HepG2 (cell line): Measurements from ENCODE around the gene HLA-DOA.

Experiments used
- CTCF ChIP-seq: sonication (generic); formaldehyde crosslinking; IDR thresholded peaks from 2 replicates; pipeline ENCODE4 v1.5.0; 2020; ENCODE audit warnings: mild to moderate bottlenecking, missing genetic modification reagents, moderate library complexity
- ELF4 ChIP-seq: sonication (generic); formaldehyde crosslinking; IDR thresholded peaks from 2 replicates; pipeline ENCODE4 v1.5.0; 2020; ENCODE audit warnings: missing genetic modification reagents, mild to moderate bottlenecking, moderate library complexity, borderline replicate concordance
- IKZF1 ChIP-seq: fragments of 450-650 bp; IDR thresholded peaks from 2 replicates; pipeline ENCODE4 v1.7.1; 2016
- KDM4B ChIP-seq: sonication (generic); formaldehyde crosslinking; IDR thresholded peaks from 2 replicates; pipeline ENCODE4 v1.4.0; 2020; ENCODE audit warnings: missing genetic modification reagents
- MAFG ChIP-seq: sonication (generic); formaldehyde crosslinking; IDR thresholded peaks from 2 replicates; pipeline ENCODE4 v1.5.1; 2020; ENCODE audit warnings: mild to moderate bottlenecking, missing genetic modification reagents
- RAD51 ChIP-seq: fragments of 450-650 bp; IDR thresholded peaks from 2 replicates; pipeline ENCODE4 v1.6.1; 2016; ENCODE audit warnings: borderline replicate concordance
- SALL1 ChIP-seq: sonication (generic); formaldehyde crosslinking; IDR thresholded peaks from 2 replicates; pipeline ENCODE4 v1.8.0; 2022; ENCODE audit warnings: mild to moderate bottlenecking, missing genetic modification reagents
- SMYD3 ChIP-seq: sonication (generic); formaldehyde crosslinking; IDR thresholded peaks from 2 replicates; pipeline ENCODE4 v1.8.1; 2023; ENCODE audit warnings: mild to moderate bottlenecking, missing genetic modification reagents
- TMF1 ChIP-seq: sonication (generic); formaldehyde crosslinking; IDR thresholded peaks from 2 replicates; pipeline ENCODE4 v1.8.1; 2022; ENCODE audit warnings: low read depth, missing genetic modification reagents
- TSC22D2 ChIP-seq: sonication (generic); formaldehyde crosslinking; IDR thresholded peaks from 2 replicates; pipeline ENCODE4 v1.5.1; 2020; ENCODE audit warnings: missing genetic modification reagents, mild to moderate bottlenecking, borderline replicate concordance
- ZBTB20 ChIP-seq: sonication (generic); formaldehyde crosslinking; IDR thresholded peaks from 2 replicates; pipeline ENCODE4 v1.8.1; 2023; ENCODE audit warnings: missing genetic modification reagents, low read depth, mild to moderate bottlenecking, borderline replicate concordance
- ZBTB25 ChIP-seq: IDR thresholded peaks from 2 replicates; pipeline ENCODE4 v1.6.1; 2018; ENCODE audit warnings: missing genetic modification reagents
- ZKSCAN5 ChIP-seq: sonication (generic); formaldehyde crosslinking; IDR thresholded peaks from 2 replicates; pipeline ENCODE4 v1.5.1; 2020; ENCODE audit warnings: mild to moderate bottlenecking, missing genetic modification reagents
- ZNF124 ChIP-seq: sonication (generic); formaldehyde crosslinking; IDR thresholded peaks from 2 replicates; pipeline ENCODE4 v1.4.0; 2020; ENCODE audit warnings: missing genetic modification reagents

- TF ChIP-seq KDM4B (CRISPR knock-in tag) (no peak), MAFG (CRISPR knock-in tag) (no peak), ZNF124 (CRISPR knock-in tag) (no peak), TSC22D2 (no peak), ELF4 (CRISPR knock-in tag) (no peak), TMF1 (CRISPR knock-in tag) (no peak), ZBTB20 (CRISPR knock-in tag) (no peak), ZKSCAN5 (CRISPR knock-in tag) (no peak), CTCF (no peak), SMYD3 (CRISPR knock-in tag) (no peak), RAD51 (no peak), ZBTB25 (CRISPR knock-in tag) (no peak), SALL1 (no peak), IKZF1 (no peak)
Measured at GRCh38 chr6:33040157-33040556, 30.8 kb upstream of the HLA-DOA start.
